PFSK-1 (cell line): ENCODE measurements around the gene ACTN4.

Source experiments
- FOXP2 ChIP-seq: optimal IDR thresholded peaks from 2 replicates; pipeline ENCODE3; 2011; ENCODE audit warnings: borderline replicate concordance, control low read depth, inconsistent platforms; ENCODE audit not compliant: insufficient read depth; ENCODE audit errors: extremely low read length, extremely low read depth
- POLR2AphosphoS5 ChIP-seq: IDR thresholded peaks from 2 replicates; pipeline ENCODE4 v1.6.1; 2012; ENCODE audit warnings: low read depth, mild to moderate bottlenecking, control low read depth, low read length, moderate library complexity
- REST ChIP-seq, 2 experiments: IDR thresholded peaks; 2 replicates each; pipeline versions ENCODE4 v1.6.1 to v1.8.0; 2011 to 2012; ENCODE audit warnings: low read depth in 2 of 2, low read length in 2 of 2, control low read depth in 1 of 2, inconsistent platforms in 1 of 2, mild to moderate bottlenecking in 1 of 2, moderate library complexity in 1 of 2; ENCODE audit not compliant: insufficient read depth in 1 of 2
- SIN3A ChIP-seq: IDR thresholded peaks from 2 replicates; pipeline ENCODE4 v1.6.1; 2012; ENCODE audit warnings: mild to moderate bottlenecking, low read length, moderate library complexity, borderline replicate concordance; ENCODE audit not compliant: insufficient read depth
- TAF1 ChIP-seq: IDR thresholded peaks from 2 replicates; pipeline ENCODE4 v1.6.1; 2012; ENCODE audit warnings: low read length, control low read depth, borderline replicate concordance; ENCODE audit not compliant: insufficient read depth

The ACTN4 gene

DNA sequence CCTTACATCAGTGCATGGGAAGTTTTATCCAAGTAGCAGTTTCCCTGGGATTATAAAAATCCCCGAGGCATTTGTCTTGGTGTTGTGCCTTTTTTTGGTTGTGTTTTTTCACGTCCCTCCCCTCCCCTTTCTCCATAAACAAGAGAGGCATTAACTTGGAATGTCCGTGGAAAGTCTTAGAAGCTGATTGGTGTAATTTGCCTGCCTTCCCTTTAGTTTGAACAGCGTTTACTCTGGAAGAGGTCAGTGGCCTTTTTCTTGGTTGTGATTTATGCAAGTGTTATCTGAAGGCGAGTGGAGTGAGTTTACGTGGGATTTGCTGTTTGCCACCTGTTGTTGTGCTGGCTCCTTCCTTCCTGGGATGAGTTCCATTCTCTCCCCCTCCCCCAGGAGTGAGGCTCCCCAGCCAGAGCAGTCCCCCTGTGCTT, 7.2 kb downstream of the ACTN4 start:
- TF ChIP-seq TAF1 (no peak), SIN3A (no peak), POLR2AphosphoS5 (no peak), REST (IDR thresholded peaks at IDR 0.05; ENCODE audit: insufficient read depth in 1 of 2, low read depth in 2 of 2, low read length in 2 of 2) (no peak), FOXP2 (no peak)

DNA sequence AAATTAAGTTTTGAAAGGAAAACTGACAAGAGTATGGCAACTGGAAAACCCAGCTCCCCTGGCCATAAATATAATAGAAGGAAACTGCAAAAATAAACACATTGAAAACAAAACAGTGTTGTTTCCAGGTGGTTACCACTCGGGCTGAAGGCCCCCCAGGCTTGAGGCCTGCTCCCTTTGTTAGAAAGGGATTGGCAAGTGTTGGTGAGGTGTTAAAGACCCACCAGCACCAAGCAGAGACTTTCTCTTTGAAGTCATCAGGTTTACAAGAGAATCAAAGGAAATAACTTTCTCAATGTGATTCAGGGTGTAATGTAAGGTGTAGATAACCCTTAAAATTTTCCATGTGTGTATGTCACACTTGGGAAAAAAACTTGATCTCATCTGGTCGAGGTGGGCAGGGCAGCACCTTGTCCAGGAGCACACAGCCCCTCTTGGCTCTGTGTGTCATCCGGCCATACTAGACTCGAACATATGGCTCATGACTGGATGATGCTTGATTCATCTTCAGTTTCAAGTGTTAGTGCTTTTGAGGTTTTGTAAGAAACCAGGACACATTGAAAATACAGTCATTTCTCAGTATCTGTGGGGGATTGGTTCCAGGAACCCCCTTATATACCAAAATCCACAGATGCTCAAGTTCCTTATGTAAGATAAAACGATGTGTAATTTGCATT, 7.8 kb downstream of the ACTN4 start:
- TF ChIP-seq REST (IDR thresholded peaks at IDR 0.05; ENCODE audit: insufficient read depth in 1 of 2, low read depth in 2 of 2, low read length in 2 of 2), result no peak
- TF ChIP-seq POLR2AphosphoS5, result no peak
- TF ChIP-seq SIN3A, result no peak
- no peak for TF ChIP-seq TAF1
- TF ChIP-seq FOXP2, result no peak

DNA sequence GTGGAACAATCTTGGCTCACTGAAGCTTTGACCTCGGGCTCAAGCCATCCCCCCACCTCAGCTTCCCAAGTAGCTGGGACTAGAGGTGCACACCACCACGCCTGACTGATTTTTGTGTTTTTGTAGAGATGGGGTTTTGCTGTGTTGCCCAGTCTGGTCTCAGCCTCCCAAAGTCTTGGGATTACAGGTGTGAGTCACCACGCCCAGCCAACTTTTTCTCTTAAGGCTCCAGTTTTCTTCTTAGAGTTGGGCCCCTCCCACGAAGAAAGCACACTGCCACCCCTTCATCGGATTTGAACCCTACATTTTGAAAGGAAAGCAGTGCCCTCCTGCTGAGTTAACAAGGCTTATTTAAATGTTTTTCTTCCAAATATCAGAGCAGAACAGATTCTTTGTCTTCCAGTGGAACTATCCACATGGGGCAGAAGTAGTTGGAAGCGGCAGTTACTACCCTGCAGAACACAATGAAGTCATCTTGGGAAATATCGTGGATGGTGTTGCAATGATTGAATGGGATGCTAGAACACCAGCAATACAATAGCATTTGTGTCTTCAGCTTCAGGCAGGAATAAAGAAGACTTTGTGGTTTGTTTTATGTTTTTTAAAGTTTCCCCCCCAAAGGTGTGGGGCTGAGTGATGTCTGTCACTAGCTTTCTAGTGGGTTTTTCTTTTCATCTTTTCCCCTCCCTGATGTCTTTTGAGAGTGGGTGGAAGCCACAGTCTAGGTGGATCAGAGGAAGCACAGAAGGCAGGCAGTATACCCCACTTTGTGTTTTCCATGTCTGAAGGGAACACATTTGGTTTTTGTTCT, 8.9 kb downstream of the ACTN4 start:
- no peak for TF ChIP-seq REST (IDR thresholded peaks at IDR 0.05; ENCODE audit: insufficient read depth in 1 of 2, low read depth in 2 of 2, low read length in 2 of 2)
- no peak for TF ChIP-seq TAF1
- TF ChIP-seq POLR2AphosphoS5, result no peak
- TF ChIP-seq SIN3A, result no peak
- TF ChIP-seq FOXP2, result no peak

GRCh38 chr19:38657633-38658222, 10.3 kb downstream of the ACTN4 start:
- TF ChIP-seq FOXP2, result no peak
- TF ChIP-seq TAF1, result no peak
- TF ChIP-seq POLR2AphosphoS5, result no peak
- TF ChIP-seq SIN3A, result no peak
- no peak for TF ChIP-seq REST (IDR thresholded peaks at IDR 0.05; ENCODE audit: insufficient read depth in 1 of 2, low read depth in 2 of 2, low read length in 2 of 2)
